Kidney epithelial cell (primary cell): ENCODE measurements around the gene HES4. TPM values are rescaled to one million over a fixed set of nuclear protein-coding genes. Genes with fewer than 3 reads are reported as not detected.

Experiments
- DNase-seq: peaks from one replicate; pipeline ENCODE4 v3.0.0-alpha.2; 2010; ENCODE audit warnings: low read depth
- H3K27me3 ChIP-seq: 2 replicates; pipeline ENCODE4 v1.6.0; 2011; ENCODE audit warnings: low read length; ENCODE audit not compliant: control insufficient read depth, insufficient read depth
- H3K36me3 ChIP-seq: 2 replicates; pipeline ENCODE4 v1.5.1; 2011; ENCODE audit warnings: low read length; ENCODE audit not compliant: control insufficient read depth, insufficient read depth
- H3K4me3 ChIP-seq: 2 replicates; pipeline ENCODE4 v1.5.1; 2011; ENCODE audit warnings: low read depth, mild to moderate bottlenecking, control low read depth, low read length
- total RNA-seq: library from RNA; depleted of rRNA; stranded (reverse); fragments of >200 nt; gene quantifications from 2 replicates; pipeline ENCODE4 v1.2.3, GENCODE V29; 2015
- TF ChIP-seq, protein P1 (sequence below): IDR thresholded peaks from 2 replicates; pipeline ENCODE4 v1.5.1; 2011; ENCODE audit warnings: mild to moderate bottlenecking, moderate library complexity, low read length, control low read depth, inconsistent platforms; ENCODE audit not compliant: insufficient read depth, poor library complexity, severe bottlenecking

The HES4 gene
- total RNA-seq, 1 donor from 2014 or later, result 160 TPM

DNA sequence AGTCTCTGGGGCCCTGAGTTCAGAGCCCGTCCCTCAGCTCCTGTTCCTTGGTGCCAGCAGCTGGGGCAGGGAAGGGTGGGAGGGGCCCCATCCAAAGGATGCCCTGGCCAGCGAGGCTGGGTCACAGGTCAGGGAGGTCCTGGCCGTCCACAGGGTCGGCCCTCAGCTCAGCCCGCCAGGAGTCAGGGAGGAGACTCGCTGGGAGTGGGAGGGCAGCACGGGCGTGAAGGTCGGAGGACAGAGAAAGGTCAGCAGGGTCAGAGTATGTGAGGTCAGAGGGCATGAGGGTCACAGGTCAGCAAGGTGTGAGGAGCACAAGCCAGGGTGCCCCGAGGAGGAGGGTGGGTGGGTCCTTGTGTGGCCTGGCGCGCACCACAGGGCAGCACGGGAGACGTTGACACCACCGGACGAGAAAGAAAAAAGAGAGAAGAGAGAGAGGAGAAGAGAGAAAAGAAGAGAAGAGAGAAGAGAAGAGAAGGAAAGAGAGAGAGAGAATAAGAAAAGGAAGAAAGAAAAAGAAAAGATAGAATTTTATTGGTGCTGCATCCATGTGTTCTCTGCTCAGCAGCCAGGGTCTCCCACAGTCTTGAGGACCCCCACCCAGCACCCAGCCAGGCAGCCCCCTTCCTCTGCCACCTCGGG is 25.1 kb downstream of the HES4 start:
- H3K36me3 ChIP-seq, result no peaks in the 10 kb centered on the region
- TF ChIP-seq, protein P1, sequence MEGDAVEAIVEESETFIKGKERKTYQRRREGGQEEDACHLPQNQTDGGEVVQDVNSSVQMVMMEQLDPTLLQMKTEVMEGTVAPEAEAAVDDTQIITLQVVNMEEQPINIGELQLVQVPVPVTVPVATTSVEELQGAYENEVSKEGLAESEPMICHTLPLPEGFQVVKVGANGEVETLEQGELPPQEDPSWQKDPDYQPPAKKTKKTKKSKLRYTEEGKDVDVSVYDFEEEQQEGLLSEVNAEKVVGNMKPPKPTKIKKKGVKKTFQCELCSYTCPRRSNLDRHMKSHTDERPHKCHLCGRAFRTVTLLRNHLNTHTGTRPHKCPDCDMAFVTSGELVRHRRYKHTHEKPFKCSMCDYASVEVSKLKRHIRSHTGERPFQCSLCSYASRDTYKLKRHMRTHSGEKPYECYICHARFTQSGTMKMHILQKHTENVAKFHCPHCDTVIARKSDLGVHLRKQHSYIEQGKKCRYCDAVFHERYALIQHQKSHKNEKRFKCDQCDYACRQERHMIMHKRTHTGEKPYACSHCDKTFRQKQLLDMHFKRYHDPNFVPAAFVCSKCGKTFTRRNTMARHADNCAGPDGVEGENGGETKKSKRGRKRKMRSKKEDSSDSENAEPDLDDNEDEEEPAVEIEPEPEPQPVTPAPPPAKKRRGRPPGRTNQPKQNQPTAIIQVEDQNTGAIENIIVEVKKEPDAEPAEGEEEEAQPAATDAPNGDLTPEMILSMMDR, result no peak
- H3K4me3 ChIP-seq, result no peak overlapping the region
- H3K27me3 ChIP-seq, result peaks cover 19% of the 10 kb centered on the region
- no peak for DNase-seq

DNA sequence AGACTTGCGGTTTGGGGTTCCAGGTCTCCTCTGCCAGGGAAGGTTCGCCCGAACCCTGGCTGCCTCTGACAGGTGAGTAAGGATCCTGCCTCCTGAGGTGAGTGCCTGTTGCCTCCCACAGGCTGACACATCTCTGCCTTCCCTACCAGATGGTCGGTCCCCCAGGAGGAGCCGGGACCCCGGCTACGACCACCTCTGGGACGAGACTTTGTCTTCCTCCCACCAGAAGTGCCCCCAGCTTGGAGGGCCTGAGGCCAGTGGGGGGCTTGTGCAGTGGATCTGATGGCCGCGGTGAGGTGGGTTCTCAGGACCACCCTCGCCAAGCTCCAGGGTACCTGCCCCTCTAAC is 25.6 kb downstream of the HES4 start:
- TF ChIP-seq, protein P1, result no peak
- DNase-seq, result no peak
- Histone ChIP-seq H3K36me3 (no peaks in the 10 kb centered on the region), H3K4me3 (no peak overlapping the region), H3K27me3 (peaks cover 19% of the 10 kb centered on the region)

DNA sequence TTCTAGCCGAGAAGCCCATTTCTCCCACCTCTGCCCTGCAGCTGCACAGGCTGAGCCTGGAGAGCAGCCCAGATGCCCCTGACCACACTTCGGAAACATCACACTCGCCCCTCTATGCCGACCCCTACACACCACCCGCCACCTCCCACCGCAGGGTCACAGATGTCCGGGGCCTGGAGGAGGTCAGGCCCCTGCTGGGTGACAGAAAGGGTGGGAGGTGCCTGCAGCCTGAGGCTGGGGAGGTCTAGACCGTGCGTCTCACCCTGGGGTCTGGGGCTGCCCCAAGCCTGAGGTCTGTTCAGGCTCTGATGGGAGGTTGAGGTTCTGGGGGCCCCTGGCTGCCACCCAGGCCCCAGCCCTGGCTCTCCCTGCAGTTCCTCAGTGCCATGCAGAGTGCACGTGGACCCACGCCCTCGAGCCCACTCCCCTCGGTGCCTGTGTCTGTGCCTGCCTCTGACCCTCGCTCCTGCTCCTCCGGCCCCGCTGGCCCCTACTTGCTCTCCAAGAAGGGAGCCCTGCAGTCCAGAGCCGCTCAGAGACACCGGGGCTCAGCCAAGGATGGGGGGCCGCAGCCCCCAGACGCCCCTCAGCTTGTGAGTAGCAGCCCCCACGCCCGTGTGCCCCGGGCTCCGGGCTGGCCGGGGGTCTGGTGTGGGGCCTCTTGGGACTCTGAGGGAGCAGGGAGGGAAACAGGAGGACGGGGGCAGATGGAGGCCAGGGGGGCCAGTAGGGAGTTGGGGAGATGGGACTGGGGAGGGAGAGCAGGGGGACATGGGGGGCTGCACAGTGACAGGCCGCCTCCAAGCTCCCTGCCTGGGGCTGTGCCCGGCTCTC is 26.2 kb downstream of the HES4 start:
- DNase-seq, result no peak
- Histone ChIP-seq H3K4me3 (no peak overlapping the region), H3K27me3 (peaks cover 19% of the 10 kb centered on the region), H3K36me3 (no peaks in the 10 kb centered on the region)
- TF ChIP-seq, protein P1, result no peak

DNA sequence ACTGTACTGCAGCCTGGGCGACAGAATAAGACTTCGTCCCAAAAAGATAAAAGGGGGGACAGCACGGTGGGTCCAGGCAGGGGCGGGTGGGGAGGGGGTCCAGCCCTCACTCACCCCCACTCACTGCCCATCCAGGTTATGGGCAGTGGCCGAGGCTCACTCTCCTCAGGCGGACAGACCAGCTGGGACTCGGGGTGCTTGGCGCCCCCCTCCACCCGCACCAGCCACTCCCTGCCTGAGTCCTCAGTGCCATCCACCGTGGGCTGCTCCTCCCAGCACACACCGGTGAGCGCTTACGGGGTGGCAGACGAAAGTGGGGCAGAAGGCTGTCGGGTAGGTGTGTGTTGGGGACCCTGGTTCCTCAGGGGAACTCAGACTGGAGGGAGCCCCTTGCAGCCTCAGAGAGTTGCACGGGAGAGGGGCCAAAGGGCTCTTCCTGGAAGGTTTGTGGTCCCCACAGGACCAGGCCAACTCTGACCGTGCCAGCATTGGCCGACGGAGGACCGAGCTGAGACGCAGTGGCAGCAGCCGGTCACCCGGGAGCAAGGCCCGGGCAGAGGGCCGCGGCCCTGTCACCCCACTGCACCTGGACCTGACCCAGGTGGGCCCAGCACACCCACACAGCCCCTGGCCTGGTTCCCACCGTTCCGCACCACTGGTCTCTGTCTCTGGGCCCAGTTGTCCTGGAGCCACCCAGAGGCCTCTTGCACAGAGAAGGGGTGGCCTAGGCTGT is 27.0 kb downstream of the HES4 start:
- TF ChIP-seq, protein P1, result no peak
- no peak for DNase-seq
- Histone ChIP-seq H3K36me3 (no peaks in the 10 kb centered on the region), H3K27me3 (peaks cover 19% of the 10 kb centered on the region), H3K4me3 (no peak overlapping the region)

DNA sequence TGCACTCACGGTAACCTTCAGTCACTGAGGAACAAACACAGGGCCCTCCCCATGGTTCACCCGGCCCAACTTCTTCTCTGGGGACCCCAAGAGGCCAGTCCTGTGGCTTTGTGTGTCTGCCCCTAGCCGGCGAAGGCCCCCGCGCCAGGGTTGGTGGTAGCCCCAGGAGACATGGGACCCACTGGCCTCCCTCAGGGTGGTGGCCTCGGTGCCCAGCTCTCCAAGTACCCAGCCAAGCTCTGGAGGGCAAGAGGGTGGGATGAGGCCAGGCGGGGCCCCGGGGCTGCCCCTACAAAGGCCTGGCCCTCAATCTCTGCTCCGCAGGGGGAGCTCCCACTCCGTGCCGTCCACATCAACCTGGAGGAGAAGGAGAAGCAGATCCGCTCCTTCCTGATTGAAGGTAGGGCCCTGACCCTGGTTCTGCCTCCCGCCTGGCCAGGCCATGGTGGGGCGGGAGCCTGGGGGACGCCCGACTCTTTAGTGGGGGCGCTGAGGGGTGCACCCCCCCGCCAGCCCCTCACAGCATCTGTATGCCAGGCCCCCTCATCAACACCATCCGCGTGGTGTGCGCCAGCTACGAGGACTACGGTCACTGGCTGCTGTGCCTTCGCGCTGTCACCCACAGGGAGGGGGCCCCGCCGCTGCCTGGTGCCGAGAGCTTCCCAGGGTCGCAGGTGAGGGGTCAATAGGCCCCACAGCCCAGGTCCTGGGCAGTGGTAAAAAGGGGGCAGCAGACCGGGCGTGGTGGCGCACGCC is 28.0 kb downstream of the HES4 start:
- DNase-seq, result no peak
- peaks cover 19% of the 10 kb centered on the region for H3K27me3 ChIP-seq

More for the DNA sequence above, 28.0 kb downstream of the HES4 start:
- TF ChIP-seq, protein P1, result no peak
- no peaks in the 10 kb centered on the region for H3K36me3 ChIP-seq
- H3K4me3 ChIP-seq, result no peak overlapping the region
